Lung (tissue), 12 donors: ENCODE results near the gene SETD1A. TPM values are rescaled to one million over a fixed set of nuclear protein-coding genes. Genes with fewer than 3 reads are reported as not detected.

Source experiments
- ATAC-seq: fragments of 200-7000 bp; cut with Tn5 transposase; one replicate; pipeline ENCODE4 v1.9.1; 2020; ENCODE audit warnings: moderate number of reproducible peaks; ENCODE audit not compliant: insufficient read depth, low FRiP score
- DNase-seq, 3 donors: peaks; one replicate each; pipeline ENCODE4 v3.0.0-alpha.2; 2013 to 2017
- H3K27ac ChIP-seq, 2 donors: one replicate each; pipeline ENCODE4 v1.5.1; 2013; ENCODE audit warnings: mild to moderate bottlenecking in 2 of 2, moderate library complexity in 2 of 2, control low read depth in 1 of 2, inconsistent platforms in 1 of 2, low read depth in 1 of 2, low read length in 1 of 2
- H3K27me3 ChIP-seq, 3 donors: one replicate each; pipeline ENCODE4 v1.5.1; 2013; ENCODE audit warnings: low read length in 2 of 3; ENCODE audit not compliant: control insufficient read depth in 3 of 3, insufficient read depth in 3 of 3
- H3K36me3 ChIP-seq, 4 donors: one replicate each; pipeline ENCODE4 v1.5.1; 2013; ENCODE audit warnings: low read length in 4 of 4, mild to moderate bottlenecking in 1 of 4, moderate library complexity in 1 of 4; ENCODE audit not compliant: control insufficient read depth in 4 of 4, insufficient read depth in 4 of 4
- H3K4me1 ChIP-seq, 5 donors: one replicate each; pipeline ENCODE4 v1.5.1; 2013; ENCODE audit warnings: low read length in 5 of 5, mild to moderate bottlenecking in 2 of 5, moderate library complexity in 1 of 5; ENCODE audit not compliant: control insufficient read depth in 5 of 5, insufficient read depth in 5 of 5
- H3K4me3 ChIP-seq: one replicate; pipeline ENCODE4 v1.5.1; 2013; ENCODE audit warnings: mild to moderate bottlenecking, control low read depth, moderate library complexity
- H3K9ac ChIP-seq, 2 donors: one replicate each; pipeline ENCODE4 v1.5.1; 2013; ENCODE audit warnings: low read length in 2 of 2, control low read depth in 1 of 2; ENCODE audit not compliant: insufficient read depth in 1 of 2
- H3K9me3 ChIP-seq, 4 donors: one replicate each; pipeline ENCODE4 v1.5.1; 2013; ENCODE audit warnings: low read length in 3 of 4, mild to moderate bottlenecking in 1 of 4, moderate library complexity in 1 of 4; ENCODE audit not compliant: control insufficient read depth in 4 of 4, insufficient read depth in 3 of 4
- CTCF ChIP-seq: IDR thresholded peaks from 2 replicates; pipeline ENCODE4 v1.5.1; 2012; ENCODE audit warnings: mild to moderate bottlenecking; ENCODE audit errors: control extremely low read depth, extremely low read depth
- WGBS, 2 donors: extraction: QIAGEN DNeasy Blood & Tissue Kit; methylation state at CpG; one replicate each; pipeline ENCODE4 v1.1.7; 2013; 5-methylcytosine and 5-hydroxymethylcytosine counted together
- polyA plus RNA-seq, 2 donors: library from polyadenylated mRNA; stranded (reverse); fragments of 200-250 nt; gene quantifications; one replicate each; pipeline ENCODE4 v1.2.1, GENCODE V29; 2013
- total RNA-seq, 2 donors: library from RNA; depleted of rRNA in 1 of 2; stranded (reverse); fragments of >200 nt in 1 of 2; gene quantifications; one replicate each; pipeline ENCODE4 v1.2.1, GENCODE V29; 2014 to 2021
- donor health status: control.
- donor health status: control.
- donor health status: Bipolar disorder and iron deficiency.
- donor health status: healthy.
- donor health status: DM: yes; HTN: yes; CAD: no.

SETD1A gene
- total and polyA plus RNA-seq, 4 donors = 7.4 to 22.0 (median 10.9) TPM

GRCh38 chr16:30963925-30964511 lies 6.5 kb downstream of the SETD1A start:
- H3K27ac ChIP-seq = no peak overlapping the region
- peaks cover 32 to 63% (median 47%) of the 10 kb centered on the region in 4 donors for H3K36me3 ChIP-seq
- H3K9ac ChIP-seq = no peak overlapping the region
- DNase-seq (no peak), ATAC-seq (no peak)
- no peaks in the 10 kb centered on the region for H3K9me3 ChIP-seq
- no peaks in the 10 kb centered on the region for H3K27me3 ChIP-seq
- no peak for TF ChIP-seq CTCF
- peaks cover 0 to 1% (median 0%) of the 10 kb centered on the region in 5 donors for H3K4me1 ChIP-seq
- WGBS, 2 donors = 94 to 98% methylated on average over 18 of the region's 18 CpGs
- no peak overlapping the region for H3K4me3 ChIP-seq

GRCh38 chr16:30964574-30965226 lies 7.1 kb downstream of the SETD1A start:
- no peak for TF ChIP-seq CTCF

GRCh38 chr16:30965436-30965835 lies 7.9 kb downstream of the SETD1A start:
- peaks cover 40 to 65% (median 45%) of the 10 kb centered on the region in 4 donors for H3K36me3 ChIP-seq
- no peak for DNase-seq

More at GRCh38 chr16:30964574-30965226, 7.1 kb downstream of the SETD1A start:
- Histone ChIP-seq H3K27ac (no peak overlapping the region), H3K4me3 (no peak overlapping the region), H3K36me3 (peaks cover 38 to 67% (median 49%) of the 10 kb centered on the region in 4 donors), H3K4me1 (no peaks in the 10 kb centered on the region), H3K9ac (no peak overlapping the region), H3K27me3 (no peaks in the 10 kb centered on the region), H3K9me3 (no peaks in the 10 kb centered on the region)
- DNase-seq (no peak), ATAC-seq (no peak)
- 75 to 87% methylated on average over 33 of the region's 33 CpGs for WGBS, 2 donors

More at GRCh38 chr16:30965436-30965835, 7.9 kb downstream of the SETD1A start:
- Histone ChIP-seq H3K27ac (no peak overlapping the region), H3K9me3 (no peaks in the 10 kb centered on the region), H3K27me3 (no peaks in the 10 kb centered on the region), H3K9ac (no peak overlapping the region), H3K4me1 (no peaks in the 10 kb centered on the region), H3K4me3 (no peak overlapping the region)
- WGBS, 2 donors = 93 to 94% methylated on average over 5 to 15 of the region's 15 CpGs
- ATAC-seq = no peak
- TF ChIP-seq CTCF = no peak
